SK-N-SH treated with all-trans-retinoic acid at 6 μM for 48 hours (cell line): ENCODE results near the gene LIN9.

Experiments
- ATAC-seq: fragments of 200-7000 bp; cut with Tn5 transposase; 3 replicates; pipeline ENCODE4 v1.9.1; 2020; ENCODE audit warnings: mild to moderate bottlenecking, moderate library complexity
- ARNTL ChIP-seq: fragments of 450-650 bp; formaldehyde crosslinking; IDR thresholded peaks from 2 replicates; pipeline ENCODE4 v1.5.0; 2020; ENCODE audit warnings: low read depth, mild to moderate bottlenecking, moderate library complexity, borderline replicate concordance
- BACH2 ChIP-seq: fragments of 250-450 bp; sonication (Bioruptor Pico); IDR thresholded peaks from 2 replicates; pipeline ENCODE4 v1.9.0; 2021; ENCODE audit warnings: mild to moderate bottlenecking, borderline replicate concordance
- CSDC2 ChIP-seq: fragments of 250-450 bp; sonication (Bioruptor Pico); IDR thresholded peaks from 2 replicates; pipeline ENCODE4 v1.5.0; 2020; ENCODE audit warnings: mild to moderate bottlenecking, moderate library complexity
- GLIS3 ChIP-seq: fragments of 250-450 bp; sonication (Bioruptor Pico); IDR thresholded peaks from 2 replicates; pipeline ENCODE4 v1.5.0; 2020; ENCODE audit warnings: mild to moderate bottlenecking, moderate library complexity
- ISL1 ChIP-seq: fragments of 250-450 bp; sonication (Bioruptor Pico); IDR thresholded peaks from 2 replicates; pipeline ENCODE4 v2.1.2; 2022; ENCODE audit warnings: mild to moderate bottlenecking, moderate library complexity
- OSR1 ChIP-seq: fragments of 250-450 bp; sonication (Bioruptor Pico); IDR thresholded peaks from 2 replicates; pipeline ENCODE4 v1.8.0; 2022; ENCODE audit warnings: moderate library complexity, mild to moderate bottlenecking, inconsistent platforms
- PPARA ChIP-seq: fragments of 250-450 bp; sonication (Bioruptor Pico); IDR thresholded peaks from 2 replicates; pipeline ENCODE4 v1.5.0; 2020; ENCODE audit warnings: mild to moderate bottlenecking, borderline replicate concordance
- RARB ChIP-seq: fragments of 250-450 bp; sonication (Bioruptor Pico); IDR thresholded peaks from 2 replicates; pipeline ENCODE4 v1.8.0; 2021; ENCODE audit warnings: mild to moderate bottlenecking, moderate library complexity
- SNAI2 ChIP-seq: fragments of 250-450 bp; sonication (Bioruptor Pico); IDR thresholded peaks from 2 replicates; pipeline ENCODE4 v1.5.0; 2020; ENCODE audit warnings: mild to moderate bottlenecking, moderate library complexity
- ZC3H10 ChIP-seq: fragments of 250-450 bp; sonication (Bioruptor Pico); IDR thresholded peaks from 2 replicates; pipeline ENCODE4 v1.5.1; 2021; ENCODE audit warnings: mild to moderate bottlenecking, moderate library complexity
- ZFP3 ChIP-seq: fragments of 250-450 bp; sonication (Bioruptor Pico); IDR thresholded peaks from 2 replicates; pipeline ENCODE4 v1.5.0; 2020; ENCODE audit warnings: mild to moderate bottlenecking, moderate library complexity
- ZFP30 ChIP-seq: fragments of 450-650 bp; formaldehyde crosslinking; IDR thresholded peaks from 2 replicates; pipeline ENCODE4 v1.5.0; 2022; ENCODE audit warnings: mild to moderate bottlenecking, moderate library complexity
- ZNF565 ChIP-seq: fragments of 450-650 bp; formaldehyde crosslinking; conservative IDR thresholded peaks from 2 replicates; pipeline ENCODE4 v1.5.0; 2020; ENCODE audit warnings: low read depth, mild to moderate bottlenecking, moderate library complexity
- ZNF70 ChIP-seq: fragments of 450-650 bp; formaldehyde crosslinking; IDR thresholded peaks from 2 replicates; pipeline ENCODE4 v1.5.0; 2020; ENCODE audit warnings: mild to moderate bottlenecking, moderate library complexity
- TF ChIP-seq, protein P1 (sequence below): fragments of 250-450 bp; sonication (Bioruptor Pico); IDR thresholded peaks from 2 replicates; pipeline ENCODE4 v1.5.0; 2020; ENCODE audit warnings: mild to moderate bottlenecking, moderate library complexity
- TF ChIP-seq, protein P2 (sequence below): fragments of 250-450 bp; sonication (Bioruptor Pico); IDR thresholded peaks from 2 replicates; pipeline ENCODE4 v1.8.0; 2020; ENCODE audit warnings: mild to moderate bottlenecking, moderate library complexity, borderline replicate concordance
- TF ChIP-seq, protein P3 (sequence below): fragments of 250-450 bp; sonication (Bioruptor Pico); IDR thresholded peaks from 2 replicates; pipeline ENCODE4 v1.5.1; 2021; ENCODE audit warnings: mild to moderate bottlenecking, moderate library complexity
- TF ChIP-seq, protein P4 (sequence below): fragments of 250-450 bp; sonication (Bioruptor Pico); IDR thresholded peaks from 2 replicates; pipeline ENCODE4 v1.5.1; 2020; ENCODE audit warnings: low read depth, mild to moderate bottlenecking, moderate library complexity
- TF ChIP-seq, protein P5 (sequence below): fragments of 250-450 bp; sonication (Bioruptor Pico); IDR thresholded peaks from 2 replicates; pipeline ENCODE4 v1.8.0; 2021; ENCODE audit warnings: low read depth, mild to moderate bottlenecking, moderate library complexity, borderline replicate concordance

The LIN9 gene

DNA sequence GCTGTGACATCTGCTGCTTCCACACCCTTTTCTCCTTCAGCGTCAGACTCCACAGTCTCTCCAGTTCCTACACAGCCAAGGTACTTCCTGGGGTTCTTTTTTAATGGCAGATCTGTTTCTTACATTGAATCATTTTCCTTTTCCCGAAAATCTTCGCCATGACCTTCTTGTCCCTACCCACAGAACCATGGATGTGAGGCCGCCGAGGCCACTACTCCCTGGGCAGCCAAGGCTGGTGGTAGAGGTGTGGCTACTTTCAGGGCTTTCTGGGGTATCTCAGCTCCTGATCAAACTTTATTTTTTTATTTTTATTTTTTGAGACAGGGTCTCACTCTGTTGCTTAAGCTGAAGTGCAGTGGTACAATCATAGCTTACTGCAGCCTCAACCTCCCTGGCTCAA is 9.5 kb upstream of the LIN9 start (continued):
- TF ChIP-seq, protein P1, sequence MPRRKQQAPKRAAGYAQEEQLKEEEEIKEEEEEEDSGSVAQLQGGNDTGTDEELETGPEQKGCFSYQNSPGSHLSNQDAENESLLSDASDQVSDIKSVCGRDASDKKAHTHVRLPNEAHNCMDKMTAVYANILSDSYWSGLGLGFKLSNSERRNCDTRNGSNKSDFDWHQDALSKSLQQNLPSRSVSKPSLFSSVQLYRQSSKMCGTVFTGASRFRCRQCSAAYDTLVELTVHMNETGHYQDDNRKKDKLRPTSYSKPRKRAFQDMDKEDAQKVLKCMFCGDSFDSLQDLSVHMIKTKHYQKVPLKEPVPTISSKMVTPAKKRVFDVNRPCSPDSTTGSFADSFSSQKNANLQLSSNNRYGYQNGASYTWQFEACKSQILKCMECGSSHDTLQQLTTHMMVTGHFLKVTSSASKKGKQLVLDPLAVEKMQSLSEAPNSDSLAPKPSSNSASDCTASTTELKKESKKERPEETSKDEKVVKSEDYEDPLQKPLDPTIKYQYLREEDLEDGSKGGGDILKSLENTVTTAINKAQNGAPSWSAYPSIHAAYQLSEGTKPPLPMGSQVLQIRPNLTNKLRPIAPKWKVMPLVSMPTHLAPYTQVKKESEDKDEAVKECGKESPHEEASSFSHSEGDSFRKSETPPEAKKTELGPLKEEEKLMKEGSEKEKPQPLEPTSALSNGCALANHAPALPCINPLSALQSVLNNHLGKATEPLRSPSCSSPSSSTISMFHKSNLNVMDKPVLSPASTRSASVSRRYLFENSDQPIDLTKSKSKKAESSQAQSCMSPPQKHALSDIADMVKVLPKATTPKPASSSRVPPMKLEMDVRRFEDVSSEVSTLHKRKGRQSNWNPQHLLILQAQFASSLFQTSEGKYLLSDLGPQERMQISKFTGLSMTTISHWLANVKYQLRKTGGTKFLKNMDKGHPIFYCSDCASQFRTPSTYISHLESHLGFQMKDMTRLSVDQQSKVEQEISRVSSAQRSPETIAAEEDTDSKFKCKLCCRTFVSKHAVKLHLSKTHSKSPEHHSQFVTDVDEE (CRISPR knock-in tag): no peak
- no peak for TF ChIP-seq OSR1 (CRISPR knock-in tag)
- TF ChIP-seq, all 23 proteins: peak for 0

DNA sequence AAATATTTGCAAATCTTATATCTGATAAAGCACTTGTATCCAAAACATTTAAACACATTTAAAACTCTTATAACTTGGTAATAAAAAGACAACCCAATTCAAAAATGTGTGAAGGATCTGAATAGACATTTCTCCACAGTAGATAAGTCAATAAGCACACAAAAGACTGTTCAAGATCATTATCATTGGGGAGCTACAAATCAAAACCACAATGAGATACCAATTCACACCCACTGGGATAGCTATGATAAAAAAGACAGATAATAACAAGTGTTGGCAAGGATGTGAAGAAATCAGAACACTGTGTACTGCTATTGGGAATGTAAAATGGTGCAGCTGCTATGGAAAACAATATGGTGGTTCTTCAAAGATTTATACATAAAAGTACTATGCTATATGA is 5.1 kb upstream of the LIN9 start:
- TF ChIP-seq ZFP3 (CRISPR knock-in tag) (no peak), ZNF565 (CRISPR knock-in tag) (no peak), BACH2 (CRISPR knock-in tag) (no peak), SNAI2 (CRISPR knock-in tag) (no peak), ZFP30 (CRISPR knock-in tag) (no peak), ZC3H10 (CRISPR knock-in tag) (no peak), PPARA (no peak)
- TF ChIP-seq, protein P2, sequence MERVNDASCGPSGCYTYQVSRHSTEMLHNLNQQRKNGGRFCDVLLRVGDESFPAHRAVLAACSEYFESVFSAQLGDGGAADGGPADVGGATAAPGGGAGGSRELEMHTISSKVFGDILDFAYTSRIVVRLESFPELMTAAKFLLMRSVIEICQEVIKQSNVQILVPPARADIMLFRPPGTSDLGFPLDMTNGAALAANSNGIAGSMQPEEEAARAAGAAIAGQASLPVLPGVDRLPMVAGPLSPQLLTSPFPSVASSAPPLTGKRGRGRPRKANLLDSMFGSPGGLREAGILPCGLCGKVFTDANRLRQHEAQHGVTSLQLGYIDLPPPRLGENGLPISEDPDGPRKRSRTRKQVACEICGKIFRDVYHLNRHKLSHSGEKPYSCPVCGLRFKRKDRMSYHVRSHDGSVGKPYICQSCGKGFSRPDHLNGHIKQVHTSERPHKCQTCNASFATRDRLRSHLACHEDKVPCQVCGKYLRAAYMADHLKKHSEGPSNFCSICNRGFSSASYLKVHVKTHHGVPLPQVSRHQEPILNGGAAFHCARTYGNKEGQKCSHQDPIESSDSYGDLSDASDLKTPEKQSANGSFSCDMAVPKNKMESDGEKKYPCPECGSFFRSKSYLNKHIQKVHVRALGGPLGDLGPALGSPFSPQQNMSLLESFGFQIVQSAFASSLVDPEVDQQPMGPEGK (CRISPR knock-in tag): no peak
- no peak for ATAC-seq

DNA sequence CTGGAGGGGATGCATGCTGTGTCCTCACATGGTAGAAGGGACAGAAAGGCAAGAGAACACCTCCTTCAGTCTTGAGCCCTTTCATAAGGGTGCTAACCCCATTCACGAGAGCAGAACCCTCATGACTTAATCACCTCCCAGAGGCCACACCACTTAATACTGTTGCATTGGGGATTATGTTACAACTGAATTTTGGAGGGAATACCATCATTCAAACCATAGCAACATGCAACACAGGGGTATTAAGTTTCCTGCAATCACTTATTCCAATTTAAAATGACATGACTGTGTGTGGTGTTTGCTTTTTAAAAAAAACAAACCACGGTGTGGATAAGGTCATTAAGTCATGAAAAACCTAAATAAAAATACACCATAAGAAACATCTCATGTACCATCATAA is 3.1 kb upstream of the LIN9 start:
- TF ChIP-seq, protein P3, sequence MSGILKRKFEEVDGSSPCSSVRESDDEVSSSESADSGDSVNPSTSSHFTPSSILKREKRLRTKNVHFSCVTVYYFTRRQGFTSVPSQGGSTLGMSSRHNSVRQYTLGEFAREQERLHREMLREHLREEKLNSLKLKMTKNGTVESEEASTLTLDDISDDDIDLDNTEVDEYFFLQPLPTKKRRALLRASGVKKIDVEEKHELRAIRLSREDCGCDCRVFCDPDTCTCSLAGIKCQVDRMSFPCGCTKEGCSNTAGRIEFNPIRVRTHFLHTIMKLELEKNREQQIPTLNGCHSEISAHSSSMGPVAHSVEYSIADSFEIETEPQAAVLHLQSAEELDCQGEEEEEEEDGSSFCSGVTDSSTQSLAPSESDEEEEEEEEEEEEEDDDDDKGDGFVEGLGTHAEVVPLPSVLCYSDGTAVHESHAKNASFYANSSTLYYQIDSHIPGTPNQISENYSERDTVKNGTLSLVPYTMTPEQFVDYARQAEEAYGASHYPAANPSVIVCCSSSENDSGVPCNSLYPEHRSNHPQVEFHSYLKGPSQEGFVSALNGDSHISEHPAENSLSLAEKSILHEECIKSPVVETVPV (CRISPR knock-in tag): no peak
- TF ChIP-seq RARB (CRISPR knock-in tag): no peak
- TF ChIP-seq, protein P4, sequence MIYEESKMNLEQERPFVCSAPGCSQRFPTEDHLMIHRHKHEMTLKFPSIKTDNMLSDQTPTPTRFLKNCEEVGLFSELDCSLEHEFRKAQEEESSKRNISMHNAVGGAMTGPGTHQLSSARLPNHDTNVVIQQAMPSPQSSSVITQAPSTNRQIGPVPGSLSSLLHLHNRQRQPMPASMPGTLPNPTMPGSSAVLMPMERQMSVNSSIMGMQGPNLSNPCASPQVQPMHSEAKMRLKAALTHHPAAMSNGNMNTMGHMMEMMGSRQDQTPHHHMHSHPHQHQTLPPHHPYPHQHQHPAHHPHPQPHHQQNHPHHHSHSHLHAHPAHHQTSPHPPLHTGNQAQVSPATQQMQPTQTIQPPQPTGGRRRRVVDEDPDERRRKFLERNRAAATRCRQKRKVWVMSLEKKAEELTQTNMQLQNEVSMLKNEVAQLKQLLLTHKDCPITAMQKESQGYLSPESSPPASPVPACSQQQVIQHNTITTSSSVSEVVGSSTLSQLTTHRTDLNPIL (CRISPR knock-in tag): no peak
- TF ChIP-seq CSDC2 (CRISPR knock-in tag): no peak
- no peak for TF ChIP-seq ZFP3 (CRISPR knock-in tag)
- no peak for TF ChIP-seq ZC3H10 (CRISPR knock-in tag)
- TF ChIP-seq ZNF70 (CRISPR knock-in tag): no peak
- TF ChIP-seq ARNTL (CRISPR knock-in tag): no peak
- no peak for TF ChIP-seq BACH2 (CRISPR knock-in tag)
- TF ChIP-seq ZNF565 (CRISPR knock-in tag): no peak
- no peak for TF ChIP-seq ISL1
- TF ChIP-seq SNAI2 (CRISPR knock-in tag): no peak
- TF ChIP-seq, protein P5, sequence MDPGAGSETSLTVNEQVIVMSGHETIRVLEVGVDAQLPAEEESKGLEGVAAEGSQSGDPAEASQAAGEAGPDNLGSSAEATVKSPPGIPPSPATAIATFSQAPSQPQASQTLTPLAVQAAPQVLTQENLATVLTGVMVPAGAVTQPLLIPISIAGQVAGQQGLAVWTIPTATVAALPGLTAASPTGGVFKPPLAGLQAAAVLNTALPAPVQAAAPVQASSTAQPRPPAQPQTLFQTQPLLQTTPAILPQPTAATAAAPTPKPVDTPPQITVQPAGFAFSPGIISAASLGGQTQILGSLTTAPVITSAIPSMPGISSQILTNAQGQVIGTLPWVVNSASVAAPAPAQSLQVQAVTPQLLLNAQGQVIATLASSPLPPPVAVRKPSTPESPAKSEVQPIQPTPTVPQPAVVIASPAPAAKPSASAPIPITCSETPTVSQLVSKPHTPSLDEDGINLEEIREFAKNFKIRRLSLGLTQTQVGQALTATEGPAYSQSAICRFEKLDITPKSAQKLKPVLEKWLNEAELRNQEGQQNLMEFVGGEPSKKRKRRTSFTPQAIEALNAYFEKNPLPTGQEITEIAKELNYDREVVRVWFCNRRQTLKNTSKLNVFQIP (CRISPR knock-in tag): no peak
- TF ChIP-seq GLIS3 (CRISPR knock-in tag): no peak
- TF ChIP-seq, protein P2 (CRISPR knock-in tag): no peak

More for the DNA sequence above, 3.1 kb upstream of the LIN9 start:
- no peak for ATAC-seq
